ENCODE data around the gene PLLP.
"Not testable (repeated sequence)": the region's sequence is repeated elsewhere in the genome, so short reads cannot be mapped to it uniquely, and the experiment has no call there.

The PLLP gene

GRCh38 chr16:57271063-57271345 lies 13.5 kb downstream of the PLLP start:
- DNase-seq: no peak

DNA sequence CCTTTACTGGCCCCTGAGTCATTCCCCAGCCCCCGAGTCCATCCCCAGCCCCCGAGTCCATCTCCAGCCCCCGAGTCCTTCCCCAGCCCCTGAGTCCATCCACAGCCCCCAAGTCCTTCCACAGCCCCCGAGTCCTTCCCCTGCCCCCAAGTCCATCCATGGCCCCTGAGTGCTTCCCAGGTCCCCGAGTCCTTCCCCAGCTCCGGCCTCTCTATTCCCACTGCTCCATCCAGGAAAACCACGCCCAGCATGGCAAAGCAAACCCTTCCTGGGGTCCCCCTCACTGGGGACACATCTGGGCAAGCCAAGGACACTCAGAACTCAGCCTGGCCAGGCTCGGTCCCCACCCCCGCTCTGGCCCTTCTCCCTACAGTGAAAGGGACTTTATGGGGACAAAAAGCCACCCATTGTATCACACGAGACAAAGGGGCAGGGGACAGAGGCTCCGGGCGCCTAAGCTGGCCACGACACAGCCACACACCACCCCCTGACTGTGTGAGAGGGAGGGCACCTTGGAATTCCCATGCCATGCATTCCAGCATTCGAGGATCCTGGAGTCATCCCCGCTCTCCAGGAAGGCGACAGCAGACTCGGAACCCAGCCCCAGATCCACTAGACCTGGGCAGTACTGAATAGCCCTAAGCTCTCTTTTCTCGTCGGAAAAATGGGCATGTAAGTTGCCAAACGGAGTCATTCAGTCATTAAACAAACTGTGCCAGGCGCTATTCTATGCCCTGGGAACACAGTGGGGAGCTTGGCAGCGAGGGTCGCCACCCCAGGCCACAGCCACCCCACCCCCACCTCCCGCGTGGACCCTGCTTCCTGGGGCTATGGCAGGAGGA lies 14.0 kb downstream of the PLLP start:
- no peak for DNase-seq

GRCh38 chr16:57268804-57269800 lies 15.4 kb downstream of the PLLP start:
- DNase-seq: no peak

DNA sequence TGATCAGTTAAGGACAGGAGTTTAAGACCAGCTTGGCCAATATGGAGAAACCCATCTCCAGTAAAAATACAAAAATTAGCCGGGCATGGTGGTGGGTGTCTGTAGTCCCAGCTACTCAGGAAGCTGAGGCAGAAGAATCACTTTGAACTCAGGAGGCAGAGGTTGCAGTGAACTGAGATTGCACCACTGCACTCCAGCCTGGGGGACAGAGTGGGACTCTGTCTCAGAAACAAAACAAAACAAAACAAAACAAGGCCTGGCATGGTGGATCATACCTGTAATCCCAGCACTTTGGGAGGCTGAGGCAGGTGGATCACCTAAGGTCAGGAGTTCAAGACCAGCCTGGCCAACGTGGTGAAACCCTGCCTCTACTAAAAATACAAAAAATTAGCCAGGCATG lies 17.1 kb downstream of the PLLP start:
- DNase-seq: not testable (repeated sequence)

GRCh38 chr16:57266531-57267260 lies 17.8 kb downstream of the PLLP start:
- peak; percentile 23 for DNase-seq

DNA sequence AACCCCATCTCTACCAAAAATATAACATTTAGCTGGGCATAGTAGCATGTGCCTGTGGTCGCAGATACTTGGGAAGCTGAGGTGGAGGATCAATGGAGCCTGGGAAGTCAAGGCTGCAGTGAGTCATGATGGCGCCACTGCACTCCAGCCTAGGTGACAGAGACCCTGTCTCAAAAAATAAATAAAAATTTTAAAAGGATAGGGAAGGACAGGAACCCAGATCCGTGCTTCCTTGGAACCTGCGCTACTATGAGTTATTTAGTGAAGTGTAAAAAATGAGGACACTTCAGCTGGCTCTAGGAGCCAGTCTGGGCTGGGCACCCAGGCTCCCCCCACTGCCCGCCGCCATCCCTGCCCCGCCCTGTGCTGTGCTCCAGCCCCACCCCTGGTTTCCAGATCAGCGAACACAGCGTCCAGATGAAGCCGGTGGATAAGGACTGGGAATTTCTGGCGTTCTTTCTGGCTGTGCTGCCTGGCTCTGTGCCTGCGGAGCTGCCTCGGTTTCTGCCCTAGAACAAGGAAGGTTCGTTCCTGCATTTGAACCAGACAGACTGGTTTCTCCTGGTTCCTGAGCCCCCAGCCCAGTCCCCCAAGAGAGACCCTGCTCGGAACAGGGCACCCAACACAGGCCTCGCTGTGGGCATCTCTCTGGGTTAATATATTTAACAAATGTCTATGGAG lies 18.5 kb downstream of the PLLP start:
- no peak for DNase-seq

DNA sequence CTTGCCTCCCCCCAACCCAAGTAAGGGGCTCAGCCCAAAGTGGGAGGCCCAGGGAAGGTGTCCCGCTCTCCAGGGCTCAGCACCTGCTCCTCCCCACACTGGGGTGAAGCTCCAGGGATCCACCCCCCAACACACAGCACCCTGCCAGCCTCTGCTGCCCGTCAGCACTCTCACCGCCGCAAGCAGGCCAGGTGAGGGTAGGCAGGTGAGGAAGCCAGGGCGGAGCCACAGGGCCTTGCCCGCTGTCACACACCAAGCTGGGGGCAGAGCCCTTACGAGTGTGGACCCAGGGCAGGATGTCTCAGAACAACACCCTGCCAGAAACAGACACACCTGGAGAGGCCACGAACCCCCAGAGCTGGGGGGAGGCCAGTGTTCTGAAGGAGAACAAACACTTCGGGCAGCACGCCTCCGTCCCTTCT lies 19.5 kb downstream of the PLLP start:
- DNase-seq: no peak

DNA sequence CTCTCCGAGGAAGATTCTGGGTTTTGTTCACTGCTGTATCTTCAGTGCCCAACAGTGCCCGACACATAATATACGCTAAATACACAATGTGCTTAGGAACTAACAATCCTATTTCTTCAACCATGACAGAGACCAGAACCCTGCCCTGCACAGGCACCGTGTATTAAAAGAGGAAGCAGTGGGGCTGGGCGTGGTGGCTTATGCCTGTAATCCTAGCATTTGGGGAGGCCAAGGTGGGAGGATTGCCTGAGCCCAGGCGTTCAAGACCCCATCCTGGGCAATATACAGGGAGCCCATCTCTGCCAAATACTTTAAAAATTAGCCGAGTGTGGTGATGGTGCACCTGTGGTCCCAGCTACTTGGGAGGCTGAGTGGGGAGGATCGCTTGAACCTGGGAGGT lies 20.1 kb downstream of the PLLP start:
- DNase-seq: no peak

GRCh38 chr16:57263541-57264351 lies 20.7 kb downstream of the PLLP start:
- DNase-seq: no peak

DNA sequence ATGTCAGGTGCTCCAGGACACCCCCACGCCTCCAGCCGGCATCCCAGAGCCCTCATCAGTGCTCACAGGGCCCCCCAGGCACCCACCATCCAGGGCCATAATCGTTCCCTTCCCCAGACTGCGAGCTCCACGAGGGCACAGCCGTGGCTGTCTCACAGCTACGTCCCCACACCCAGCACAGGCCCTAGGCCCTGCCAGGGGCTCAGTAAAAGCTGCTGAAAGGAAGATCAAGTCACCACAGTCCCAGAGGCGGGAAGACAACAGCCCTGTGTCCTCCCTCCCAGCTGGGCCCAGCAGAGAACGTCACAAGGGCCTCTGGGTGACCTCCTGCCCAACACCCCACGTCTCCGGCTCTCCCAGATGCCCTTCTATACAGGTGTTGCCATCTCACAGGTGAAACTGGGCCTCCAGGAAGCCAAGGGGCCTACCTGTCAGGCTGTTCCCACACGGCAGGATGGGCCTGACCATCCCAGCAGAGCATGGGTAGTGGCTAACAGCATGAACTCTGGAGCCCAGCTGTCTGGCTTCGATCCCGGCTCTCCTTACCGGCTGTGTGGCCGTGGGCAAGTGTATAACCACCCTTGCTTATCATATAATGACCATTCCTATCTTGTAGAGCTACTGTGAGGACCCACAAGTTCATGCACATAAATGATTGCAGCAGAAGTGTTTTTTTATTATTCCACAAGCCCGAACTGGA lies 21.5 kb downstream of the PLLP start:
- DNase-seq: no peak

- no peak for DNase-seq
Measured at GRCh38 chr16:57261806-57262205, 22.7 kb downstream of the PLLP start.

GRCh38 chr16:57260294-57260929 lies 24.1 kb downstream of the PLLP start:
- DNase-seq: peak; percentile 10

GRCh38 chr16:57258910-57259475 lies 25.5 kb downstream of the PLLP start:
- DNase-seq: no peak

GRCh38 chr16:57258226-57258909 lies 26.1 kb downstream of the PLLP start:
- no peak for DNase-seq

GRCh38 chr16:57257455-57258070 lies 26.9 kb downstream of the PLLP start:
- no peak for DNase-seq

GRCh38 chr16:57256601-57257395 lies 27.7 kb downstream of the PLLP start:
- DNase-seq: no peak

- DNase-seq: no peak
Measured at GRCh38 chr16:57255686-57256415, 28.6 kb downstream of the PLLP start.

Data from effector CD4-positive, alpha-beta T cell (primary cell).